Neuron (in vitro differentiated cells): ENCODE measurements around the gene PGF.
"Not testable (repeated sequence)": the region's sequence is repeated elsewhere in the genome, so short reads cannot be mapped to it uniquely, and the experiment has no call there.

Experiments used
- H2AFZ ChIP-seq: one replicate; pipeline ENCODE4 v1.6.1; 2013; ENCODE audit warnings: low read depth, mild to moderate bottlenecking, inconsistent platforms, low read length, moderate library complexity
- H3K27me3 ChIP-seq: one replicate; pipeline ENCODE4 v1.6.1; 2013; ENCODE audit warnings: low read length; ENCODE audit not compliant: insufficient read depth
- H3K36me3 ChIP-seq: one replicate; pipeline ENCODE4 v1.6.1; 2013; ENCODE audit warnings: low read length; ENCODE audit not compliant: insufficient read depth
- H3K4me1 ChIP-seq: one replicate; pipeline ENCODE4 v1.6.1; 2013; ENCODE audit warnings: low read length; ENCODE audit not compliant: insufficient read depth
- H3K4me3 ChIP-seq: 2 replicates; pipeline ENCODE4 v1.5.1; 2013; ENCODE audit warnings: mild to moderate bottlenecking, low read length, moderate library complexity
- H3K9me3 ChIP-seq: one replicate; pipeline ENCODE4 v1.6.1; 2013; ENCODE audit warnings: low read length

PGF gene

DNA sequence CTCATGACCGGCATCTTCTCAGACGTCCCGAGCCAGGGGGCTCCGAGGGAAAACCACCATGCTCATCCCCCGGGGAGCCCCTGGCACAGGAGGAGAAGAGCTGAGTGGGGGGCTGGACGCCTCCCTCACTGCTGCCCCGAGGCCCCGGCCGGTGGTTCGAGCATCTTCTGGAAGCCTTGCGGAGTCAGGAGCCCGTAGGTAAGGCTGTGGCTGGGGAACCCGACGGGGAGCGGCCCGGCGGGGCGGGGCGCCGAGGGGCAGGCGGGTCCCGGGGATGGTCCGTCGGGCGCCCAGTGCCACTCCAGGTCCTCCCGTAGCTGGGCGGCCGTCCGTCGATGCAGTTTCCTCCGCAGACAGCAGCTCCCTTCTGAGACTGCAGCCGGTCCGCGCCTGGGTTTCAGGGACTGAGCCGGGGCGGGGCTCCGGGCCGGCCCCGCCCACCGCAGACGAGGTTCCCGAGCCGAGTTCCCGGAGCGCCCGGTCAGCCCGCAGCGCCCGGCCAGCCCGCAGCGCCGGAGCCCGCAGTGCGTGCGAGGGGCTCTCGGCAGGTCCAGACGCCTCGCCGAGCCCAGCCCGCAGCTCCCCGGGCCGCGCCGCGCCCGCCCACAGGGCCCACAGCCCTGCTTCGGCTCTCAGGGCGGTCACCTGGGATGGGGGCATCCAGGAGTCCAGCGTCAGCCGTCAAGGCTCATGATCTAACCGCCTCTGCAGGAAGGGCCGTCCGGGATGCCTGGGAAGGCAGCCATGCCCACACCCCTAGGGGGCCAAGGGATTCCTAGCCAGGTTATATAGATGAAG lies at the start of gene PGF:
PGF (minus strand) TSS at position 369 of the 798 bp plus-strand sequence; CDS start at position 14, 355 bp downstream.
- peak within 1 kb of the TSS; percentile 10 for H2AFZ ChIP-seq
- no peaks in the 10 kb centered on the region for H3K36me3 ChIP-seq
- H3K27me3 ChIP-seq: no peaks in the 10 kb centered on the region
- H3K9me3 ChIP-seq: no peaks in the 10 kb centered on the region
- H3K4me1 ChIP-seq: peaks cover 30% of the 10 kb centered on the region
- no peak within 1 kb of the TSS for H3K4me3 ChIP-seq

- no peaks in the 10 kb centered on the region for H3K9me3 ChIP-seq
- peaks cover 9% of the 10 kb centered on the region for H3K4me1 ChIP-seq
- H3K36me3 ChIP-seq: peaks cover 36% of the 10 kb centered on the region
- peak overlapping the region; percentile 83 for H2AFZ ChIP-seq
- no peaks in the 10 kb centered on the region for H3K27me3 ChIP-seq
- peak overlapping the region; percentile 82 for H3K4me3 ChIP-seq
Measured at GRCh38 chr14:75003250-75004027, 48.0 kb upstream of the PGF start.

- Histone ChIP-seq H3K36me3 (peaks cover 28% of the 10 kb centered on the region), H3K27me3 (no peaks in the 10 kb centered on the region), H3K9me3 (no peaks in the 10 kb centered on the region), H3K4me3 (peak within 1 kb of the TSS; percentile 82), H3K4me1 (peaks cover 9% of the 10 kb centered on the region), H2AFZ (peak within 1 kb of the TSS; percentile 83)
Measured at GRCh38 chr14:75002392-75003249, 47.2 kb upstream of the PGF start, which contains the start of gene EIF2B2. Gene EIF2B2 (plus strand): TSS chr14:75002921. CDS start chr14:75002991, 70 bp downstream.

- Histone ChIP-seq H3K4me1 (peaks cover 9% of the 10 kb centered on the region), H2AFZ (peak overlapping the region; percentile 83), H3K27me3 (no peaks in the 10 kb centered on the region), H3K4me3 (peak overlapping the region; percentile 82), H3K9me3 (no peaks in the 10 kb centered on the region), H3K36me3 (peaks cover 22% of the 10 kb centered on the region)
Measured at GRCh38 chr14:75001899-75002298, 46.5 kb upstream of the PGF start.

DNA sequence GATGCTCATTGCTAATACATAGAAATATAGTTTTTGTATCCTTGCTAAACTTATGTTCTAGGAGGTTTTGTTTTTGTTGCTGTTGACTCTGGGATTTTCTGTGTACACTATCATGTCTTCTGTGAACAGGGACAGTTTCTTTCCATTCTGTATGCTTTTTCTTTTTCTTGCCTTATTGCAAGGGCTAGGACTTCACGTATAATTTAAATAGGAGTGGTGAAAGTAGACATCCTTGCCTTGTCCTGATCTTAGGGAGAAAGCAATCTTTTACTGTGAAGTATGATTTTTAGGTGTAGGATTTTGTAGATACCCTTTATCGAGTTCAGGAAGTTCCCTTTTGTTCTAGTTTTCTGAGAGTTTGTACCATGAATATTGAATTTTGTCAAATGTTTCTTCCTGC lies 45.9 kb upstream of the PGF start:
- Histone ChIP-seq H2AFZ (no peak overlapping the region), H3K9me3 (no peaks in the 10 kb centered on the region), H3K36me3 (peaks cover 16% of the 10 kb centered on the region), H3K4me1 (peaks cover 9% of the 10 kb centered on the region), H3K4me3 (no peak overlapping the region), H3K27me3 (no peaks in the 10 kb centered on the region)

- not testable (repeated sequence) for H3K4me3 ChIP-seq, H2AFZ ChIP-seq, H3K27me3 ChIP-seq, H3K4me1 ChIP-seq, H3K36me3 ChIP-seq, H3K9me3 ChIP-seq
Measured at GRCh38 chr14:74995781-74996180, 40.4 kb upstream of the PGF start.

DNA sequence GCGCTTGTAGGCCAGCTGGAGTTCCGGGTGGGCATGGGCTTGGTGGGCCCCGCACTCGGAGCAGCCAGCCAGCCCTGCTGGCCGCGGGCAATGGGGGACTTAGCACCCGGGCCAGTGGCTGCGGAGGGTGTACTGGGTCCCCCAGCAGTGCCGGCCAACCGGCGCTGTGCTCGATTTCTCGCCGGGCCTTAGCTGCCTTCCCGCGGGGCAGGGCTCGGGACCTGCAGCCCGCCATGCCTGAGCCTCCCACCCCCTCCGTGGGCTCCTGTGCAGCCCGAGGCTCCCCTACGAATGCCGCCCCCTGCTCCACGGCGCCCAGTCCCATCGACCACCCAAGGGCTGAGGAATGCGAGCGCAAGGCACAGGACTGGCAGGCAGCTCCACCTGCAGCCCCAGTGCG lies 38.8 kb upstream of the PGF start:
- not testable (repeated sequence) for H2AFZ ChIP-seq, H3K9me3 ChIP-seq, H3K4me3 ChIP-seq, H3K4me1 ChIP-seq, H3K27me3 ChIP-seq, H3K36me3 ChIP-seq

- H3K9me3 ChIP-seq: no peaks in the 10 kb centered on the region
- H2AFZ ChIP-seq: no peak overlapping the region
- H3K36me3 ChIP-seq: no peaks in the 10 kb centered on the region
- no peak overlapping the region for H3K4me3 ChIP-seq
- H3K4me1 ChIP-seq: no peaks in the 10 kb centered on the region
- H3K27me3 ChIP-seq: no peaks in the 10 kb centered on the region
Measured at GRCh38 chr14:74988993-74989392, 33.6 kb upstream of the PGF start.

- no peaks in the 10 kb centered on the region for H3K27me3 ChIP-seq
- no peaks in the 10 kb centered on the region for H3K36me3 ChIP-seq
- no peak overlapping the region for H3K4me3 ChIP-seq
- no peaks in the 10 kb centered on the region for H3K4me1 ChIP-seq
- no peaks in the 10 kb centered on the region for H3K9me3 ChIP-seq
- no peak overlapping the region for H2AFZ ChIP-seq
Measured at GRCh38 chr14:74988131-74988530, 32.7 kb upstream of the PGF start.

GRCh38 chr14:74985806-74986205 lies 30.4 kb upstream of the PGF start:
- H3K4me1 ChIP-seq: no peaks in the 10 kb centered on the region
- H3K36me3 ChIP-seq: no peaks in the 10 kb centered on the region
- no peaks in the 10 kb centered on the region for H3K27me3 ChIP-seq
- H2AFZ ChIP-seq: no peak overlapping the region
- H3K4me3 ChIP-seq: no peak overlapping the region
- H3K9me3 ChIP-seq: no peaks in the 10 kb centered on the region

GRCh38 chr14:74985028-74985310 lies 29.6 kb upstream of the PGF start:
- Histone ChIP-seq H3K27me3 (no peaks in the 10 kb centered on the region), H2AFZ (no peak overlapping the region)

GRCh38 chr14:74984236-74985027 lies 29.0 kb upstream of the PGF start:
- H3K9me3 ChIP-seq: no peaks in the 10 kb centered on the region
- peaks cover 11% of the 10 kb centered on the region for H3K4me1 ChIP-seq
- no peaks in the 10 kb centered on the region for H3K27me3 ChIP-seq

More at GRCh38 chr14:74985028-74985310, 29.6 kb upstream of the PGF start:
- no peaks in the 10 kb centered on the region for H3K36me3 ChIP-seq
- no peaks in the 10 kb centered on the region for H3K9me3 ChIP-seq
- H3K4me1 ChIP-seq: peaks cover 7% of the 10 kb centered on the region
- no peak overlapping the region for H3K4me3 ChIP-seq

More at GRCh38 chr14:74984236-74985027, 29.0 kb upstream of the PGF start:
- Histone ChIP-seq H2AFZ (no peak overlapping the region), H3K4me3 (no peak overlapping the region), H3K36me3 (no peaks in the 10 kb centered on the region)
